Transverse colon (tissue), 4 donors: ENCODE results near the gene SMAD3. TPM values are rescaled to one million over a fixed set of nuclear protein-coding genes. Genes with fewer than 3 reads are reported as not detected.

Experiments used
- DNase-seq: peaks from one replicate; pipeline ENCODE4 v3.0.0-alpha.2; 2019
- H3K27ac ChIP-seq, 4 donors: fragments of 200-600 bp; sonication (generic); 2 replicates each; pipeline ENCODE4 v1.5.1; 2016 to 2018; ENCODE audit warnings: inconsistent platforms in 4 of 4
- H3K27me3 ChIP-seq: fragments of 200-600 bp; sonication (generic); 2 replicates; pipeline ENCODE4 v1.5.1; 2017; ENCODE audit warnings: inconsistent platforms
- H3K36me3 ChIP-seq, 4 donors: fragments of 200-600 bp; sonication (generic); 2 replicates each; pipeline ENCODE4 v1.5.1; 2017 to 2019; ENCODE audit warnings: inconsistent platforms in 4 of 4
- H3K4me1 ChIP-seq, 4 donors: fragments of 200-600 bp; sonication (generic); 2 replicates each; pipeline ENCODE4 v1.5.1; 2017 to 2020; ENCODE audit warnings: inconsistent platforms in 4 of 4
- H3K4me3 ChIP-seq, 4 donors: fragments of 200-600 bp; sonication (generic); 1 replicate in 1 of 4; 2 replicates in 3 of 4; pipeline versions ENCODE4 v1.5.1 to v1.6.1; 2017 to 2019; ENCODE audit warnings: inconsistent platforms in 4 of 4
- H3K9me3 ChIP-seq, 2 donors: fragments of 200-600 bp; sonication (generic); 2 replicates each; pipeline ENCODE4 v1.5.1; 2017 to 2019; ENCODE audit warnings: inconsistent platforms in 2 of 2
- CTCF ChIP-seq, 5 experiments: fragments of 200-600 bp in 3 of 5; fragments of 450-650 bp in 2 of 5; sonication (generic) in 3 of 5; IDR thresholded peaks; 1 replicate in 2 of 5; 2 replicates in 3 of 5; pipeline ENCODE4 v1.5.1; 2016 to 2017; ENCODE audit warnings: antibody characterized with exemption in 5 of 5, inconsistent platforms in 3 of 5, mild to moderate bottlenecking in 2 of 5, moderate library complexity in 1 of 5
- EP300 ChIP-seq: sonication (generic); formaldehyde crosslinking; IDR thresholded peaks from one replicate; pipeline ENCODE4 v1.6.1; 2017; ENCODE audit warnings: antibody characterized with exemption, low read depth
- POLR2A ChIP-seq: fragments of 450-650 bp; IDR thresholded peaks from one replicate; pipeline ENCODE4 v1.6.1; 2016; ENCODE audit warnings: antibody characterized with exemption, mild to moderate bottlenecking, moderate library complexity
- POLR2AphosphoS5 ChIP-seq, 3 donors: sonication (generic); formaldehyde crosslinking; IDR thresholded peaks; one replicate each; pipeline ENCODE4 v1.6.1; 2016; ENCODE audit warnings: antibody characterized with exemption in 3 of 3
- WGBS, 2 donors: methylation state at CpG; one replicate each; pipeline ENCODE4 v1.1.5; 2018; ENCODE audit warnings: low coverage in 1 of 2; 5-methylcytosine and 5-hydroxymethylcytosine counted together
- in situ Hi-C, 4 donors: fragments of 200-750 bp; cut with MboI; loops; one replicate each; pipeline versions ENCODE4 v1.15.0 to v1.15.1; 2017; ENCODE audit warnings: low sequenced_read_pairs in 3 of 4, low pct_ligation_motif_present in 1 of 4, low pct_unique_long_range_greater_than_20kb in 1 of 4
- intact Hi-C: fragments of 100-400 bp; cut with DNase I; formaldehyde crosslinking; loops from one replicate; pipeline ENCODE4 v1.15.1; 2023; ENCODE audit warnings: low total_unique reads
- total RNA-seq, 4 donors: library from RNA; depleted of rRNA; stranded (reverse); fragments of >200 nt; gene quantifications; one replicate each; pipeline ENCODE4 v1.1.0, GENCODE V29; 2016

SMAD3 gene
- total RNA-seq, 4 donors from 2014 or later, result 30.9 to 65.1 (median 57.0) TPM

GRCh38 chr15:67157521-67158252 is 92.3 kb downstream of the SMAD3 start:
- Histone ChIP-seq H3K36me3 (no peaks in the 10 kb centered on the region), H3K4me3 (no peak overlapping the region), H3K27ac (peak overlapping the region in 1 of 4 donors; percentile 29), H3K4me1 (peaks cover 2 to 27% (median 13%) of the 10 kb centered on the region in 4 donors), H3K9me3 (no peaks in the 10 kb centered on the region), H3K27me3 (no peaks in the 10 kb centered on the region)
- intact Hi-C loops, result no loop called here
- DNase-seq, result no peak
- 83% methylated on average over 8 of the region's 8 CpGs; no CpG with 5 or more reads in 1 of the 2 donors for WGBS, 2 donors
- TF ChIP-seq CTCF (IDR thresholded peaks at IDR 0.05), result no peak
- TF ChIP-seq POLR2A, result no peak
- no peak for TF ChIP-seq EP300
- no peak for TF ChIP-seq POLR2AphosphoS5 (IDR thresholded peaks at IDR 0.05)
- in situ Hi-C loops, result no loop called here

- DNase-seq, result no peak
- intact Hi-C loops (no loop called here), in situ Hi-C loops (no loop called here)
- peak overlapping the region in 1 of 4 donors; percentile 29 for H3K27ac ChIP-seq
- H3K4me1 ChIP-seq, result peaks cover 2 to 27% (median 13%) of the 10 kb centered on the region in 4 donors
- 84 to 92% methylated on average over 3 to 7 of the region's 7 CpGs for WGBS, 2 donors
- H3K4me3 ChIP-seq, result no peak overlapping the region
- H3K36me3 ChIP-seq, result no peaks in the 10 kb centered on the region
- no peaks in the 10 kb centered on the region for H3K9me3 ChIP-seq
- TF ChIP-seq POLR2AphosphoS5 (IDR thresholded peaks at IDR 0.05) (no peak), CTCF (IDR thresholded peaks at IDR 0.05) (no peak), EP300 (no peak), POLR2A (no peak)
- no peaks in the 10 kb centered on the region for H3K27me3 ChIP-seq
Observed at GRCh38 chr15:67158367-67158766, 93.0 kb downstream of the SMAD3 start.

GRCh38 chr15:67161412-67161811 is 96.0 kb downstream of the SMAD3 start:
- Histone ChIP-seq H3K27me3 (no peaks in the 10 kb centered on the region), H3K4me3 (no peak overlapping the region), H3K27ac (peak overlapping the region in 1 of 4 donors; percentile 23), H3K36me3 (no peaks in the 10 kb centered on the region), H3K4me1 (peaks cover 2 to 32% (median 15%) of the 10 kb centered on the region in 4 donors), H3K9me3 (no peaks in the 10 kb centered on the region)
- TF ChIP-seq POLR2A, result no peak
- no peak for TF ChIP-seq EP300
- TF ChIP-seq POLR2AphosphoS5 (IDR thresholded peaks at IDR 0.05), result no peak
- TF ChIP-seq CTCF (IDR thresholded peaks at IDR 0.05), result no peak
- in situ Hi-C loops, result no loop called here
- intact Hi-C loops, result no loop called here
- 93 to 100% methylated on average over 2 to 5 of the region's 5 CpGs for WGBS, 2 donors
- DNase-seq, result no peak

DNA sequence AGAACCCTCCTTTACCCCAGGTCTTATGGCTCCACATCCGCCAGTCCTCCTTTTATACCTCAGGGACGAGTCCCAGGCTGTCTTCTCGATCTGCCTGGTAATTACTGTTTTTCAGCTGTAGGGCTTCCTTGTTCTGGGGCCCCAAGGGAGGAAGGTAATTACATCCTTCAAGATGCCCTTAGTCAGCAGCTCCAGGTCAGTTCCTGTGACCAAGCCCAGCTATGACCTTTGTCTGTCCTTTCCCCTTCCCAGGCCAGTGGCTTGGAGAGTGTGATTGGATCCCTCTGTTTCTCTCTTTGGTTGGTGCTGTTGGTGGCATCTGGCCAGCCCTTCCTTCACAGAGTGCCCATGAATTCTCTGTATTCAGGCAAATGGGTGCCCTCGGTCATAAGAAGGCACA is 96.5 kb downstream of the SMAD3 start:
- peak overlapping the region in 1 of 4 donors; percentile 23 for H3K27ac ChIP-seq
- intact Hi-C loops (no loop called here), in situ Hi-C loops (no loop called here)
- H3K36me3 ChIP-seq, result no peaks in the 10 kb centered on the region
- H3K9me3 ChIP-seq, result no peaks in the 10 kb centered on the region
- TF ChIP-seq CTCF (IDR thresholded peaks at IDR 0.05) (peak in 1 of 5 experiments; percentile 17), EP300 (no peak)
- 84% methylated on average over 3 to 4 of the region's 4 CpGs for WGBS, 2 donors
- H3K4me3 ChIP-seq, result no peak overlapping the region
- H3K27me3 ChIP-seq, result no peaks in the 10 kb centered on the region
- DNase-seq, result no peak
- H3K4me1 ChIP-seq, result peaks cover 2 to 32% (median 15%) of the 10 kb centered on the region in 4 donors
